ENCODE data around the gene NADSYN1.

The NADSYN1 gene

GRCh38 chr11:71548716-71549151, 95.7 kb downstream of the NADSYN1 start:
- no peak for DNase-seq (ENCODE audit: low read depth in 2 of 2)
